ENCODE results near the gene SLC34A1.
"Not testable (repeated sequence)": the region's sequence is repeated elsewhere in the genome, so short reads cannot be mapped to it uniquely, and the experiment has no call there.

Gene SLC34A1

GRCh38 chr5:177356746-177357145, 27.5 kb upstream of the SLC34A1 start:
- DNase-seq = no peak

DNA sequence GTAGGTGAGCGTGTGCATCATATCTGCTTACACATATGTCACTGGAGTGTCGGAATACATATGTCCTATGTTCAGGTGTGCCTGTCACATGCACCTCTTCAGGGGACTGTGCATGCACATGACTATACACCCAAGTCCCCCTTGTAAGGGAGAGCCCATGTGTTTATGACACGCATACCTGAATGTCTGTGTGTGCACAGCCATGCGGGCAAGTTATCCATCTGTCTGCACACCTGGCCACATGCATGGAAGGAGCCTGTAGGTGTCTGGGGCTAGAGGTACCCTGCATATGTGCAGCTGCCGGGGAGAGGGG, 27.1 kb upstream of the SLC34A1 start:
- DNase-seq = no peak

- DNase-seq = no peak
Measured at GRCh38 chr5:177357459-177358351, 26.5 kb upstream of the SLC34A1 start, which contains the start of gene RGS14. RGS14 (plus strand) TSS chr5:177357924; CDS start chr5:177358025, 101 bp downstream.

DNA sequence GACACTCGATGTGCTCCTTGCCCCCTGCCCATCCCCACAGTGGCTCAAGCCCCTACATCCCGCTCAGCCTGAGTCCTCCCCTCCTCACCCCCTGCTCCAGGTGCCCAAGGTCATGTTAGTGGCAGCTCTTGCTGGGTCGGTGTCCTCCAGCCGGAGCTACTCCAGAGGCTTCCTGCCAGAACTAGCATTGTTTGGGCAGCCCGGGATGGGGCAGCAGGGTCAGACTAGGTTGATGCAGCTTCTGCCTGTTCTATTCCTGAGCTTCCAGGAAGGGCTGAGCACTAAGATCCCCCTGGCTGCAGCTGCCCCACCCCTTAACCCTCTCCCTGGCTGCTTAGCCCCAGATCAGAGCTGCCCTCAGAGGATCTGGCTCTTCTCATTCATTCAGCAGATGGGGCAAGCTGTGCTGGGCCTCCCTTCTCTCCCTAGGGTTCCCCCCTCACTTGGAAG, 25.8 kb upstream of the SLC34A1 start:
- no peak for DNase-seq

DNA sequence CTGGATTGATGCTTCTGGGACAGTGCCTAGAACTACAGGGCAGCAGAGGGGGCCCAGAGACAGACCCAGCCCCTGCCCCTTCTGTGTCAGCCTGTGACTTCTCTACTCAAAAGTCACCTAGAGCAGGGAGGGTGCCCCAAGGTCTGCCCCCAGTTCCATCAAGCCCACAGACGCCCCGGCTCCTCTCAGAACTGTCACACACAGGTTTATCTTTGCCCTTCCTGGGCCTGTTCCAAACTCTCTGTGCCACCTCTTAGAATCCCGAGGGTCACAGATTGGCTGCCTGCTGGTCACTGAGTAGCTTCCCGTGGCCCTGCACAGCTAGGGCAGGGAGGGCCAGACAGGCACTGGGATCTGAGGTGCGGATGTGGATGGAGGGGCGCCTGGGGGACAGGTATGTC, 24.8 kb upstream of the SLC34A1 start:
- DNase-seq = no peak

GRCh38 chr5:177359860-177360259, 24.4 kb upstream of the SLC34A1 start:
- no peak for DNase-seq

- DNase-seq = not testable (repeated sequence)
Measured at GRCh38 chr5:177360740-177361139, 23.5 kb upstream of the SLC34A1 start.

- no peak for DNase-seq
Measured at GRCh38 chr5:177361418-177362291, 22.6 kb upstream of the SLC34A1 start.

GRCh38 chr5:177362292-177362609, 22.0 kb upstream of the SLC34A1 start:
- DNase-seq = no peak

- no peak for DNase-seq
Measured at GRCh38 chr5:177362610-177363507, 21.4 kb upstream of the SLC34A1 start.

DNA sequence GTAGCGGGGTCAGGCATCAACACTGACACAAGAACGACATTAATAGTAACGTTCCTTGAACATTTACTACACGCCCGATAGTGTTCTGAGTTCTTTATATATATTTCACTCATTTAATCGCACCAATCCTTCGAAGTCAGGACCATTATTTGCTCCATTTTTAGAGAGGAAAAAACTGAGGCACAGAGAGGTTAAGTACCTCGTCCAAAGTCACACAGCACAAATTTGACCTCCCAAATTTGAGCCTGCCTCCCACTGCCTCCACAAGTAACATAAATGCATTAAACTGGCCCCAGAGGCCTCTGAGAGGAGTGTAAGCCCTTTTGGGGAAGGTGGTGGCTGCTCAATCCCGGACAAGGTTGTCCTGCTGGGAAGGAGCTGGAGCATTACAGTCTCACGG, 20.7 kb upstream of the SLC34A1 start:
- DNase-seq = no peak

DNA sequence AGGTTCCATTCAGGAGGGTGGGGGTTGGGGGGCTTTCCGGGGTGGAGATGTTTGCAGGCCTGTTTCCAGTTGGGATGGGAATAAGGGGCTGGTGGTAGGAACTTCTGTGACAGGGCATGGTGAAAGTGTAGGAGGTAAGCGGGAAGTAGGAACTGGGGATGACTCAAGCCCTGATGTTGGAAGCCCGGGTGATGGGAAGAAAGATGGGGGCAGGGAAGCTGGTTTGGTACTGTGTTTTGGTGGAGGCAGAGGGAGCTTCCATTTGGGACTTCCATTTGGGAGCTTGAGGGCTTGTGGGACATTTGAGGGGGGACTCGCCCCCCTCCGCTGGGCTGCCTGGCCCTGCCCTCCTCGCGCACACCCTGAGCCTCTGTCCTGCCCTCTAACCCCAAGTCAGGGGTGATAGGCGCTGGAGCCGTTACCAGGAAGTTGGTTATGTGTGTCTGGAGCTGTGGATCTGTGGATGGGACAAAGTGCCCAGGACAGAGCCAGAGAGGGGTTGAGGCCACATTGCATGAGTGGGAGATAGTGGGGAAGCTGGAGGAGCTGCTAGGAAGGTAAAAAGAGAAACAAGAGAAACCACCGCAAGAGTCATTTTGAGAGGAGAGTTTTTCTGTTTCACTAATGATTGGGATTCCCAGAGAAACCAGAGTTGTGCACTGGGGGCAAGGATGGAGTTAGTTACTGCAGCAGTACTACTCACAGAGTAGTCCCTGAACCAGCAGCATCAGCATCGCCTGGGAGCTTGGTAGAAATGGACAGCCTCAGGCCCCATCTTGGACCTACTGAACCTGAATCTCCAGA, 19.9 kb upstream of the SLC34A1 start:
- no peak for DNase-seq

GRCh38 chr5:177365845-177366527, 18.2 kb upstream of the SLC34A1 start:
- DNase-seq = no peak

GRCh38 chr5:177366528-177367322, 17.5 kb upstream of the SLC34A1 start:
- DNase-seq = no peak

GRCh38 chr5:177367323-177367848, 16.8 kb upstream of the SLC34A1 start:
- DNase-seq = no peak

DNA sequence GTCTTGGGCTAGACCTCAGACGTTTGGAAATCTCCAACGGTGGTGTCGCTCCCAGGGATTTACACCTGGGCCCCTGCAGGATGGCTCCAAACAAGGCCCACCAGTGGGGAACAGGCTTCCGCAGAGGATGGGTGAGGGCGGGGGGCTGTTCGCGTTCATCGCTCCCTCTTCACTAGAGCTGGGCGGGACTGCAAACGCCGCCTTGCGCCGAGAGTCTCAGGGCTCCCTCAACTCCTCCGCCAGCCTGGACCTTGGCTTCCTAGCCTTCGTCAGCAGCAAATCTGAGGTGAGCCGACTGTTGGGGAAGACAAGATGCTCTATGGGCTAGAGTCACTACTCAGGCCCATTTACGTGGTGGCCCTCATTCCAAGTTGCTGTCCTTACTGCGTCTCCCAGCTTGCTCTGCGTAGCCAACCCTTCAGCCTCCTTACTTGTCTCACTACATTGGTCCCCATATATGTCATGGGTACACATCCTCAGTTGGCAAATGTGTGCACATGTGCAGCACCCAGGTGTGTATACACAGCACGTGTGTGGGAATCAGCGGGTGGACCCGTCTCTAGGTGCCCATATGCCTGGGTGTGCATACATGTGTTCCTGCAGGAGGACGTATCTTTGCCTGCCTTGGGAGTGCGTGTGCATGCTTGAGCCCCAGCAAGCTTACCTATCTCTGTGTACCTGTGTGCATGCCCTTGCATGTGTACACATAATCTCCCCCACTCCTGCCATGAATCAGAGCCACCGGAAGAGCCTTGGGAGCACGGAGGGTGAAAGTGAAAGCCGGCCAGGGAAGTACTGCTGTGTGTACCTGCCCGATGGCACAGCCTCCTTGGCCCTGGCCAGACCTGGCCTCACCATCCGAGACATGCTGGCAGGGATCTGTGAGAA, 16.0 kb upstream of the SLC34A1 start:
- no peak for DNase-seq

GRCh38 chr5:177368869-177369644, 15.2 kb upstream of the SLC34A1 start:
- DNase-seq = no peak

Data from NCI-H1436 (cell line).